ENCODE results near the gene GASK1A. TPM values are rescaled to one million over a fixed set of nuclear protein-coding genes. Genes with fewer than 3 reads are reported as not detected.

Gene GASK1A
- total RNA-seq, 3 donors from 2014 or later = 10.1 to 22.6 (median 20.5) TPM

- no peak overlapping the region for H3K27ac ChIP-seq
- TF ChIP-seq POLR2AphosphoS5 (IDR thresholded peaks at IDR 0.05) (no peak), CTCF (IDR thresholded peaks at IDR 0.05) (no peak), POLR2A (IDR thresholded peaks at IDR 0.05) (no peak)
- intact Hi-C loops (cut with DNase I; ENCODE audit: low total_unique reads) = no loop called here
- H3K9me3 ChIP-seq = no peaks in the 10 kb centered on the region
- no peaks in the 10 kb centered on the region for H3K36me3 ChIP-seq
- no peak for DNase-seq (ENCODE audit: low spot score in 2 of 2)
- no peaks in the 10 kb centered on the region for H3K27me3 ChIP-seq
- no peak overlapping the region for H3K4me3 ChIP-seq
- H3K4me1 ChIP-seq = no peaks in the 10 kb centered on the region
Observed at GRCh38 chr3:43014241-43014640, 35.1 kb downstream of the GASK1A start.

GRCh38 chr3:43014956-43015355 lies 35.8 kb downstream of the GASK1A start:
- no peak for DNase-seq (ENCODE audit: low spot score in 2 of 2)
- TF ChIP-seq POLR2AphosphoS5 (IDR thresholded peaks at IDR 0.05) (no peak), POLR2A (IDR thresholded peaks at IDR 0.05) (no peak), CTCF (IDR thresholded peaks at IDR 0.05) (no peak)
- no peak overlapping the region for H3K4me3 ChIP-seq
- no peak overlapping the region for H3K27ac ChIP-seq
- H3K4me1 ChIP-seq = no peaks in the 10 kb centered on the region
- H3K27me3 ChIP-seq = no peaks in the 10 kb centered on the region
- intact Hi-C loops (cut with DNase I; ENCODE audit: low total_unique reads) = no loop called here
- no peaks in the 10 kb centered on the region for H3K36me3 ChIP-seq
- no peaks in the 10 kb centered on the region for H3K9me3 ChIP-seq

- Histone ChIP-seq H3K4me3 (no peak overlapping the region), H3K27ac (peak overlapping the region in 1 of 2 donors; percentile 19), H3K27me3 (no peaks in the 10 kb centered on the region), H3K9me3 (no peaks in the 10 kb centered on the region), H3K4me1 (no peaks in the 10 kb centered on the region), H3K36me3 (no peaks in the 10 kb centered on the region)
- intact Hi-C loops (cut with DNase I; ENCODE audit: low total_unique reads) = no loop called here
- no peak for DNase-seq (ENCODE audit: low spot score in 2 of 2)
- no peak for TF ChIP-seq POLR2AphosphoS5 (IDR thresholded peaks at IDR 0.05)
- TF ChIP-seq CTCF (IDR thresholded peaks at IDR 0.05) = no peak
- no peak for TF ChIP-seq POLR2A (IDR thresholded peaks at IDR 0.05)
Observed at GRCh38 chr3:43015572-43015971, 36.5 kb downstream of the GASK1A start.

- Histone ChIP-seq H3K4me1 (no peaks in the 10 kb centered on the region), H3K4me3 (no peak overlapping the region), H3K36me3 (no peaks in the 10 kb centered on the region), H3K27me3 (no peaks in the 10 kb centered on the region), H3K27ac (peak overlapping the region in 1 of 2 donors; percentile 19), H3K9me3 (no peaks in the 10 kb centered on the region)
- DNase-seq (ENCODE audit: low spot score in 2 of 2) = no peak
- intact Hi-C loops (cut with DNase I; ENCODE audit: low total_unique reads) = no loop called here
- TF ChIP-seq POLR2A (IDR thresholded peaks at IDR 0.05) (no peak), CTCF (IDR thresholded peaks at IDR 0.05) (no peak), POLR2AphosphoS5 (IDR thresholded peaks at IDR 0.05) (no peak)
Observed at GRCh38 chr3:43015991-43016865, 37.1 kb downstream of the GASK1A start.

GRCh38 chr3:43017004-43017403 lies 37.9 kb downstream of the GASK1A start:
- Histone ChIP-seq H3K9me3 (no peaks in the 10 kb centered on the region), H3K36me3 (no peaks in the 10 kb centered on the region), H3K4me3 (no peak overlapping the region), H3K4me1 (no peaks in the 10 kb centered on the region), H3K27ac (no peak overlapping the region), H3K27me3 (no peaks in the 10 kb centered on the region)
- no peak for DNase-seq (ENCODE audit: low spot score in 2 of 2)
- intact Hi-C loops (cut with DNase I; ENCODE audit: low total_unique reads) = no loop called here
- TF ChIP-seq CTCF (IDR thresholded peaks at IDR 0.05) (no peak), POLR2AphosphoS5 (IDR thresholded peaks at IDR 0.05) (no peak), POLR2A (IDR thresholded peaks at IDR 0.05) (no peak)

Measured in breast epithelium (tissue), 4 donors.